ENCODE data around the gene CHPF2.
A peak's percentile ranks its signal among the peaks of the same experiment; 100 is the strongest.

Gene CHPF2

GRCh38 chr7:151264615-151265014 lies 32.3 kb downstream of the CHPF2 start:
- ATAC-seq (no peak), DNase-seq (no peak)

- DNase-seq (no peak), ATAC-seq (no peak)
These were observed 33.2 kb downstream of the CHPF2 start for GRCh38 chr7:151265351-151265931.

DNA sequence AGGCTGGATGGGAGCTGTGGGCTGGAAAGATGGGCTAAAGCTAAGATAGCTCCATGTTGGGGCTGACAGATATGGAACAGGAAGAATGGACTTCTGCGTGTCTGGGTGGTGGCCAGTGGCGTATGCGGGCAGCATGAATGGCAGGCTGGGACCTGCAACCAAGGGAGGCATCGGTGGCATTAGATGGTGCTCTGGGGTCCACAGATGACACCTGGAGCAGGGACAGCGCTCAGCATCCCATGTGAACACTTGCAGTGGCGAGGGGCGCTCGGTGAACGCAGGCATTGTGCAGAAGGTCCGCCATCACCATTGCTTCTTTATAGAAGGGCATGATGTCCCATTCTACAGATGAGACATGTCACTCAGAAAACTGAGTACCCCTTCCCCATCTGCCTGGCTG lies 37.2 kb downstream of the CHPF2 start:
- DNase-seq (no peak), ATAC-seq (no peak)

DNA sequence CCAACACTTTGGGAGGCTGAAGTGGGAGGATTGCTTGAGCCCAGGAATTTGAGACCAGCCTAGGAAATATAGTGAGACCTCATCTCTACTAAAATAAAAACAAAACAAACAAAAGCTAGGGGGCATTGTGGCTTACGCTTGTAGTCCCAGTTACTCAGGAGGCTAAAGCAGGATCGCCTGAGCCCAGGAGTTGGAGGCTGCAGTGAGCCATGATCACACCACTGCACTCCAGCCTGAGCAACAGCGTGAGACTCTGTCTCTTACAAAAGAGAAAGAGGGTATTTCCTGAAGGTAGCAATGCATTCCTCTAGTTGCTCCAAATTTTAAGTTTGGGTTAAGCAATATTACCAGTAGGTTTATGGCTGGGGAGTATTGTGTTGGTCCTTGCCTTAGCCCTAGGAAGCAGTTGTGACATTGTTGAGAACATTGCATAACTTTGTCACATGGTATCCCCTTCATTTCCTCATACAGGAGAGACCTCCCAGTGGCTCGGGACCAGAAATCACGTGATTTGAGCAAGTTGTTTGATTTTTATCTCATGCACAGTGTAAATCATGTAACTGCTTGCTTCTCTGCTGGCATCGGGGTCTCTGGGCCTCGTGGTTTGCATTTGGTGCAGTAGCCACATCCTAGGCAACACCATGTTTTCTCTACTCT lies 39.5 kb downstream of the CHPF2 start:
- DNase-seq, result no peak
- no peak for ATAC-seq

- DNase-seq, result no peak
These were observed 40.1 kb downstream of the CHPF2 start for GRCh38 chr7:151272405-151272804.

DNA sequence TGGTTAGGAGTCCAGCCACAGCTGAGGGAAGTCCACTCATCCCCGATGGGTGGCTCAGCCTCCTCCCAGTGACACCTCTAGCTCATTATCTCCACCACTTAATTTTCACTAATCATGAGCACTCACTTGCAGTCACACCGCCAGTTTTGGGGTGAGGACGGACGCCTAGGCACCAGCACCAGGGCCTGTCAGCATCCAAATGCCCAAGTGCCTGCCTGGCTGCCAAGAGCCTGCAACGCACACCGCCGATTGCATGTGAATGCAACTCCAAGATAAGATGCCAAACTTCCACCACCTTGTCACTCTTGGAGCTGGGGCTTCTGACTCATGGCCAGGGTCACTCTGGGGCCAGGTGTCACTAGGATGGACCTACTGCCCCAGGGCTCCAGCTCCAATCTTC lies 40.6 kb downstream of the CHPF2 start:
- ATAC-seq, result no peak

More at GRCh38 chr7:151272405-151272804, 40.1 kb downstream of the CHPF2 start:
- no peak for ATAC-seq

DNA sequence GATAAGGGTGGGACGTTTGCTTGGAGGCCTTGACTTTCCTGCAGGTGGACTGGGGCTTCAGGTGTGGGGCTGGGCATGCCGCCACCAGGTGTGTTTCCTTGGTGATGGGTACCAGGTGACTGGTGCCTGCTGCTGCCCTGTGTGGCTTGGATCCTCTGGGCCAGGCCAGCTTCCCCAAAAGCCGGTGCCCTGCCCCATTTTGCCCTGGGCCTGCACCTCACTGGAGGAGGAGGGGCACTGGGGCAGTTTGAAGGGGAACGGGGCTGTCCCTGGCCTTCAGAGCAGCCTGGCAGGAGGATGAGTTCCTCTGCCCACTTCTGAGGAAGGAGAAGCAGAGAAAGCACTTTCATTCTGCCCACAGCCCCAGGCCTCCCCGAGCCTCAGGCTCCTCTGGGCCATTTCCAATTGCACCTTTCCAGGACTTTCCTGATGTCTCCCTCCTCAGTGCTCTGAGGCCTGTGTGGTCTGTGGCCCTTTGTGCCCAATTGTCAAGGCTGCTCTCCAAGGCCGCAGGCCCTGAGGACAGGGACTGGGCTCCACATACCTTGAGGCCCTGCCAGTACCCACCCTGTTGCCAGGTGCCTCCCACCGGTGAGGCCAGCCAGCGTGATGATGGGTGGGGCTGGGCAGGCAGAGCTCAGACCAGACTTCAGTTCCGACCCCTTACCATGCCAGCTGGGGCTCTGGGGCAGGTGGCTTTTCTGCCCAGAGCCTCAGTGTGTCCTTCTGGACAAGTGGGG lies 41.5 kb downstream of the CHPF2 start:
- ATAC-seq, result no peak
- DNase-seq, result no peak

More for the DNA sequence above, 40.6 kb downstream of the CHPF2 start:
- DNase-seq, result no peak

DNA sequence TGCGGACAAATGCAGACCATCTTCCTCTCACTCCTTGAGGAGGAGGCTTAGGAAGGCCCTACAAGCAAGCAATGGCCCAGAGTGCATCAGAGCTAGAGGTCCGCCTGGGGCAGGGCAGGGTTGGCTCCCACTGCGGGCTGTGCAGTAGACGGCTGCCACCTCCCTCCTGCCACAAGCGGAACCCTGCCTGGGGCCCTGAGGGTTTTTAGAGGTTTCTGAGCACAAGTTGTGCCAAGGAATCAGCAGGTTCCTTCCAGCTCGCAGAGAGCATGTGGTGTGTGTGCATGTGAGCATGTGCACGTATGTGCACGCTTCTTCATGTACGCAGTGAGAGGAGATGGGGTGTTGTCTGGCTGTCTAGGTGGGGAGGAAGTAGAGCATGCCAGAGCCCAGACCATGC lies 42.1 kb downstream of the CHPF2 start:
- ATAC-seq (no peak), DNase-seq (no peak)

GRCh38 chr7:151274936-151275812 lies 42.9 kb downstream of the CHPF2 start:
- no peak for DNase-seq
- ATAC-seq, result no peak

GRCh38 chr7:151275813-151276577 lies 43.7 kb downstream of the CHPF2 start:
- DNase-seq (no peak), ATAC-seq (no peak)

DNA sequence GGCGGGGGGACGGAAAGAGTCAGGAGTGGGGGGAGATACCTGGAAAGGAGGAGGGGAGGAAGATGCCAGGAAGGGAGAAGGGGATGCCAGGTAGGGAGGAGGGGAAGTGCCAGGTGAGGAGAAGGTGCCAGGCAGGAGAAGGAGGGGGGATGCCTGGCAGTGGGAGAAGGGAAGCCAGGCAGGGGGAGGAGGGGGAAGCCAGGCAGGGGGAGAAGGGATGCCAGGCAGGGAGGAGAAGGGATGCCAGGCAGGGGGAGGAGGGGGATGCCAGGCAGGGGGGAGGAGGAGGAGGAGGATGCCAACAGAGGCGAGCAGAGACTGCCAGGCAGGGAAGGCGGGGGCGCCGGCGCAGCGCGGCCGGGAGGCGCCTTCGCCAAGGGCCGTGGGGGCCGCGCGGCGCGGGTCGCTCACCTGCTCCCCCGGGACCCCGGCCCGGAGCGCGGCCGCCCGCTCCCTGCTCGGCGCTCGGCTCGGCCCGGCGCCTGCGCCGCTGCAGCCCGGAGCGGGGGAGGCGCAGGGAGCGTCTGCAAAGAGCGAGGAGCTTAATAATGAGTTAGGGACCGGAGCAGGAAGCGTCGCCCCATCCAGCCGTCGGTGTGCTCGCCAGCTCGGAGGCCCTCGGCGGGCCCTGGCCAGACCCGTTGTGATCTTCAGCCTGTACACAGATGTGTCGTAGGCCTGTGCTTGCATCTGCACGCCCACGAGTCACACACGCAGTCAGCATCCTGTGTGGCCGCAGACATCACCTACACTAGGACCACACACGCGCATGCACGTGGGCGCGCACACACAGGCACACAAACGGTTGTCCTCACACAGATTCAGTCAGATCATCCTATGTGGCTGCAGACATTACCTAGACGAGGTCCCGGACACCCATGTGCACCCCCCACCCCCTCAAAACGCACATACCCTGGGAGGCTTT lies 44.6 kb downstream of the CHPF2 start:
- ATAC-seq, result peak; percentile 66
- peak; percentile 62 for DNase-seq

DNA sequence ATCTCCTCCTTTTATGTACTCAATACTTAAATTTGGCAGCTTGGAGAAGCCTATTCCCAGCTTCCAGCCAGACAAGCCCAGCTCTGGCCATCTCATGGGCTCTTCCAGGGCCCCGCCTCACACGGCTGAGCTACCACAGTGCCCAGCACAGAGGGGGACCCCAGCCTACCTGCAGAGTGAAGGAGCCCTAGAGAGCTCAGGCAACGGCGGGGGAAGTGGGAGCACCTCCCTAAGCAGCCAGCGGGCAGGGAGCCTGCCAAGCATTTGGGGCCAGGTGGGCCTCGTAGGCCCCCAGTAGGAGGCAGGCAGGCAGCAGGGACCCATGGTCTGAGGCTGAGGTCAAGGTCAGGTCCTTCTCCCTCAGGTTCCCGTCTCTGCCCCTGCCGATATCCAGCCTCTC lies 45.3 kb downstream of the CHPF2 start:
- no peak for DNase-seq
- ATAC-seq, result no peak

GRCh38 chr7:151278949-151279348 lies 46.7 kb downstream of the CHPF2 start:
- no peak for DNase-seq
- no peak for ATAC-seq

- ATAC-seq (no peak), DNase-seq (no peak)
These were observed 47.6 kb downstream of the CHPF2 start for GRCh38 chr7:151279868-151280267.

DNA sequence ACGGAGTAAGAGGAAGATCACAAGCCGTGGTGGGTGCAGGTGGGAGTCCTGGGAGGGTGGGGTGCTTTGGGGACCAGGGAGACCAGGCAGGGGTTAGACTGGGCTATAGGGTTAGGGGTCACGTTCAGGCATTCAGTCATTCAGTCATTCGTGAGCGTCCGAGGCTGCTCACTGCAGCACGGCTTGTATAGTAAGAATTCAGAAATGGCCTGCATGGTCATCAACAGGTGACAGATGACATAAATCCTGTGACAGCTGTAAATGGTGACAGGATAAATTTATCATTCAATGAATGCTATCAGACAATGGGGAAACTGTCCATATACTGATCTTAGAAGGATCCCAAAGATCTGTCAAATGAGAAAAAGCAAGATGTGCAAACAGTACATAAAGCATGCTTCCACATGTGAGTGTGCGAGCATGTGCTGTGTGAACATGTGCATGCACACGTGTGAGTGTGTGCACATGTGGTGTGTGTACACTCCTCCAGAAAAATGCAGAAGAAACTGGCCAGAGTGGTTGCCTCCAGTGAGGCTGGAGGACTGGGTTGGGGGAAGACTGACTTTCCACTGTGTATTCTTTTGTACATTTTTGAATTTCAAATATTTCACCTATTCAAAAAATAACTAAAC lies 48.2 kb downstream of the CHPF2 start:
- no peak for ATAC-seq
- no peak for DNase-seq

DNA sequence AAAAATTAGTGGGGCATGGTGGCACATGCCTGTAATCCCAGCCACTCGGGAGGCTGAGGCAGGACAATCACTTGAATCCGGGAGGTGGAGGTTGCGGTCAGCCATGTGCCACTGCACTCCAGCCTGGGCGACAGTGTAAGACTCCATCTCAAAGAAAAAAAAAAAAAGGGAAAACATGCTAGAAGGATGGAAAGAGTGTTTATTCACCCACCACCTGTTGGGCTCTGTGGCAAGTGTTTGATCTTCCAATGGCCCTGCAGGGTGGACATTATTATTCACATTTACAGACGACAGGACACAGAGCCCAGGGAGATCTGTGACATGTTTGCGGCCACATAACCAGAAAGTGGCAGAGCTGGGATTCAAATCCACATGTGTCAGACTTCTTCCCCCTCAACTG lies 49.4 kb downstream of the CHPF2 start:
- DNase-seq (no peak), ATAC-seq (no peak)

DNA sequence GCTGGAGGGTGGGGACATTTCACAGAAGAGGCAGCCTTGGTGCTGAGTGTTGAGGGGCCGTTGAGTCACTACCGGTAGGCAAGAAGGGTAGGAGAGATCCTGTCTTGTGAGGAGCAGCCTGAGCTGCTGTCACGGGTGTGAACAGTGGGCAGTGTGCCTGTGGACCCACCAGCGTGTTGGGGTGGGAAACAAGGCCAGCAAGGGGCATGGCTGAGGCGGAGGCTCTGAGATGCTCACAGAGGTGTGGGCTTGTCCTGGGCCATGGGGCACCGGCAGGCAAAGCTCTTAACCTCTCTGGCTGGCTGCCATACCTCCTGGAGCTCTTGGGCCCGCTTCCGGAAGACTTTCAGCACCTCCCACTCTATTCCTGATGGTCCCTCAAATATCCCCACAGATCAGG lies 49.8 kb downstream of the CHPF2 start:
- no peak for DNase-seq
- no peak for ATAC-seq

DNA sequence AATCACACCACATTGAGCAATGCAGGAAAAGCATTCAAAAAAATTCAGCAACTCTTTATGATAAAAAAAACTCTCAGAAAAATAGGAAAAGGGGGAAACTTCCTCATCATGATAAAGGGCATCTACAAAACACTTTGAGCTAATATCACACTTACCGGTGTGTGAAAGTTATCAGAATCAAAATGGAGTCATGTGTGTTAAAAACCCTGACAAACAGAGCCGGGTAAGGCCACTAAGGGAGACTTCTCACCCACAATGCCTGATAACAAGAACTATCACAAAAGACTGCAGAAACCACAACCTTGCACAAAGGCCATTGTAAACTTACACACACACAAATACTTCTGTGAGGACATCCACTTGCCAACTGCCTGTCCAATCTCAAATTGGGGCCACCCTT lies 51.0 kb downstream of the CHPF2 start:
- DNase-seq (no peak), ATAC-seq (no peak)

- ATAC-seq (peak; percentile 76), DNase-seq (no peak)
These were observed 53.9 kb downstream of the CHPF2 start for GRCh38 chr7:151286148-151286547.
